HepG2 (cell line): ENCODE results near the gene KLHL8. TPM values are rescaled to one million over a fixed set of nuclear protein-coding genes. Genes with fewer than 3 reads are reported as not detected.
A peak's percentile ranks its signal among the peaks of the same experiment; 100 is the strongest.

Experiments
- ATAC-seq: fragments of 200-7000 bp; cut with Tn5 transposase; 3 replicates; pipeline ENCODE4 v1.9.1; 2020; ENCODE audit warnings: mild to moderate bottlenecking, moderate library complexity
- BruUV-seq: library from RNA; stranded (reverse); fragments of 400-500 nt; replicated peaks from 2 replicates; lab custom pipeline; 2021; lab: Mats Ljungman, UMichigan
- CTCF ChIA-PET: fragments of 300-600 bp; formaldehyde crosslinking; extraction: SDS; loops from one replicate; lab custom pipeline; 2021; ENCODE audit warnings: low total read pairs, inconsistent platforms, low intra/inter-chr PET ratio; lab: Yijun Ruan, JAX
- POLR2A ChIA-PET: fragments of 350-600 bp; sonication (Branson Sonifier 250); formaldehyde crosslinking; loops from one replicate; lab custom pipeline; 2020; ENCODE audit warnings: antibody characterized with exemption, inconsistent platforms; lab: Yijun Ruan, JAX
- DNase-seq: peaks from one replicate; pipeline ENCODE4 v3.0.0-alpha.2; 2015; ENCODE audit warnings: low spot score
- FAIRE-seq: peaks from 3 replicates; lab custom pipeline; 2011; peaks lifted over from hg19 to GRCh38; lab: Jason Lieb, UNC
- H2AFZ ChIP-seq: one replicate; pipeline ENCODE4 v1.6.1; 2011; ENCODE audit warnings: low read length, inconsistent platforms
- H3K27ac ChIP-seq: fragments of 300-600 bp; 3 replicates; pipeline ENCODE4 v1.8.0; 2011; ENCODE audit warnings: mixed run types, mild to moderate bottlenecking, mixed read lengths, low read length, inconsistent platforms; ENCODE audit not compliant: insufficient read depth; ENCODE audit errors: extremely low read length
- H3K27me3 ChIP-seq, 2 experiments: fragments of 200-600 bp in 1 of 2; 2 replicates in 1 of 2; 3 replicates in 1 of 2; pipeline versions ENCODE4 v1.6.0 to v1.8.0; 2011; ENCODE audit warnings: low read length in 2 of 2, mild to moderate bottlenecking in 2 of 2, moderate library complexity in 2 of 2, inconsistent platforms in 1 of 2; ENCODE audit not compliant: insufficient read depth in 2 of 2, control insufficient read depth in 1 of 2
- H3K36me3 ChIP-seq, 2 experiments: fragments of 200-600 bp in 1 of 2; replicated peaks in 1 of 2; 2 replicates in 1 of 2; 3 replicates in 1 of 2; pipeline versions ENCODE4 v1.5.1 to v1.8.0; 2011; ENCODE audit warnings: low read length in 2 of 2, inconsistent platforms in 1 of 2; ENCODE audit not compliant: insufficient read depth in 2 of 2, control insufficient read depth in 1 of 2
- H3K4me1 ChIP-seq: 2 replicates; pipeline ENCODE4 v1.5.1; 2012; ENCODE audit warnings: low read length, inconsistent platforms; ENCODE audit not compliant: insufficient read depth
- H3K4me2 ChIP-seq: 2 replicates; pipeline ENCODE4 v1.6.0; 2011; ENCODE audit warnings: low read depth, low read length, inconsistent platforms
- H3K4me3 ChIP-seq, 3 experiments: fragments of 200-600 bp in 1 of 3; sonication (generic), shearing (Covaris generic) in 1 of 3; replicated peaks in 1 of 3; 2 replicates each; pipeline ENCODE4 v1.5.1; 2011 to 2016; ENCODE audit warnings: low read length in 3 of 3, inconsistent platforms in 2 of 3, low read depth in 2 of 3, mild to moderate bottlenecking in 2 of 3, control low read depth in 1 of 3, mixed read lengths in 1 of 3; ENCODE audit not compliant: insufficient read depth in 1 of 3
- H3K79me2 ChIP-seq: one replicate; pipeline ENCODE4 v1.6.1; 2011; ENCODE audit warnings: low read length, inconsistent platforms; ENCODE audit not compliant: insufficient read depth
- H3K9ac ChIP-seq: 2 replicates; pipeline ENCODE4 v1.6.0; 2011; ENCODE audit warnings: mild to moderate bottlenecking, low read depth, low read length, inconsistent platforms; ENCODE audit not compliant: insufficient read depth
- H3K9me3 ChIP-seq: 2 replicates; pipeline ENCODE4 v1.5.1; 2012; ENCODE audit warnings: mild to moderate bottlenecking, low read length
- H4K20me1 ChIP-seq: 2 replicates; pipeline ENCODE4 v1.6.0; 2011; ENCODE audit warnings: inconsistent platforms, mild to moderate bottlenecking, low read length, moderate library complexity; ENCODE audit not compliant: insufficient read depth
- KMT2B ChIP-seq: IDR thresholded peaks from 2 replicates; pipeline ENCODE4 v1.6.1; 2016; ENCODE audit warnings: missing genetic modification reagents, missing compliant biosample characterization
- POLR2G ChIP-seq: fragments of 200-400 bp; formaldehyde crosslinking; IDR thresholded peaks from 2 replicates; pipeline ENCODE4 v1.6.1; 2018; ENCODE audit warnings: mild to moderate bottlenecking, low read depth, low read length, moderate library complexity
- SALL1 ChIP-seq: sonication (generic); formaldehyde crosslinking; IDR thresholded peaks from 2 replicates; pipeline ENCODE4 v1.8.0; 2022; ENCODE audit warnings: mild to moderate bottlenecking, missing genetic modification reagents
- ZFP1 ChIP-seq: IDR thresholded peaks from 2 replicates; pipeline ENCODE4 v1.6.1; 2016
- ZFP36L1 ChIP-seq: sonication (generic); formaldehyde crosslinking; IDR thresholded peaks from 2 replicates; pipeline ENCODE4 v1.8.0; 2022; ENCODE audit warnings: mild to moderate bottlenecking, missing genetic modification reagents, moderate library complexity
- ZNF260 ChIP-seq: sonication (generic); formaldehyde crosslinking; IDR thresholded peaks from 2 replicates; pipeline ENCODE4 v1.4.0; 2020; ENCODE audit warnings: missing genetic modification reagents, low read depth, mild to moderate bottlenecking, borderline replicate concordance
- WGBS: methylation state at CpG from one replicate; pipeline ENCODE4 v1.1.6; 2017; ENCODE audit warnings: low lambda C conversion rate; 5-methylcytosine and 5-hydroxymethylcytosine counted together
- in situ Hi-C: cut with HindIII; loops from 2 replicates; pipeline ENCODE4 v1.10.0; 2017; ENCODE audit warnings: low pct_unique_long_range_greater_than_20kb; ENCODE audit not compliant: extremely low pct_ligation_motif_present
- intact Hi-C: fragments of 100-400 bp; cut with micrococcal nuclease; formaldehyde crosslinking; loops from one replicate; pipeline ENCODE4 v1.10.0; 2022; ENCODE audit not compliant: unreplicated experiment
- polyA plus RNA-seq, 8 experiments: library from polyadenylated mRNA; depleted of rRNA in 3 of 8; stranded (reverse) in 7 of 8; unstranded in 1 of 8; fragments of >200 nt; fragmentation: Illumina TruSeq in 4 of 8; extraction: Trizol in 4 of 8; gene quantifications; 2 replicates each; pipeline versions ENCODE4 v1.2.1 to v1.2.3, GENCODE V29; 2011 to 2016; ENCODE audit warnings: low read depth in 4 of 8, missing spikeins in 1 of 8, mixed read lengths in 1 of 8; ENCODE audit not compliant: insufficient read depth in 1 of 8
- total RNA-seq, 5 experiments: library from RNA; depleted of rRNA; stranded (reverse); fragments of >200 nt; fragmentation: Illumina TruSeq; extraction: Trizol; gene quantifications; 2 replicates each; pipeline ENCODE4 v1.2.3, GENCODE V29; 2016; ENCODE audit warnings: low read depth in 1 of 5
- TF ChIP-seq, protein P1 (sequence below): sonication (generic); formaldehyde crosslinking; IDR thresholded peaks from 2 replicates; pipeline ENCODE4 v1.4.0; 2020; ENCODE audit warnings: missing genetic modification reagents, borderline replicate concordance
- TF ChIP-seq, protein P2 (sequence below): sonication (generic); formaldehyde crosslinking; IDR thresholded peaks from 2 replicates; pipeline ENCODE4 v1.4.0; 2020; ENCODE audit warnings: missing genetic modification reagents
- TF ChIP-seq, protein P3 (sequence below): sonication (generic); formaldehyde crosslinking; IDR thresholded peaks from 2 replicates; pipeline ENCODE4 v1.8.1; 2023; ENCODE audit warnings: missing genetic modification reagents, mild to moderate bottlenecking, borderline replicate concordance

KLHL8 gene
- total and polyA plus RNA-seq, 2 of the 13 experiments (the other 11 are each of a cell fraction or from before 2014, with no cell fraction given) = 2.8 to 11.7 TPM

DNA sequence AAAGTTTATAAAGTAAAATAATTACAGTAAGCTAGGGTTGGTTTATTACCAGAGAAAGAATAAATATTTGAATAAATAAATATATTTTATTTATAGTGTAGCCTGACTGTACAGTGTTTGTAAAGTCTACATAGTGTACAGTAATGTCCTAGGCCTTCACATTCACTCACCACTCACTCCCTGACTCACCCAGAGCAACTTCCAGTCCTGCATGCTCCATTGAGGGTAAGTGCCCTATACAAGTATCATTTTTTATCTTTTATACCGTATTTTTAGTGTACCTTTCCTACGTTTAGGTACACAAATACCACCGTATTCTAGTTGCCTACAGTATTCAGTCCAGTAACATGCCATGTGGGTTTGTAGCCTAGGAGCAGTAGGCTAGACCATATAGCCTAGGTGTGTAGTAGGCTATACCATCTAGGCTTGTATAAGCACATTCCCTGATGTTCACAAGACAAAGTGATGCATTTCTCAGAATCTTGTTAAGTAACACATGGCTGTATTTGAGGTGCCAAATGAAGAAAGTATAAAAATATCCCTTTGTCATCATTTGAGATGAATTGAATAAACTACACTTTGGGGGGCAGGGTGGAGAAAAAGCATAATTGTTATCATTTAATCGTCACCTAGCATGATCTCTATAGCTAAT, 14.7 kb upstream of the KLHL8 start:
- no peak for FAIRE-seq
- peaks cover 20% of the 10 kb centered on the region for H3K4me1 ChIP-seq
- CTCF ChIA-PET = interaction anchor here (2.4 kb wide), 1 partner anchor 84 kb away, joined by 22 read pairs; no protein-coding TSS in a partner anchor
- no TSS peak for BruUV-seq
- peak; percentile 46 for ATAC-seq
- H3K4me3 ChIP-seq = peak overlapping the region in 2 of 3 experiments; percentile 58 to 69; a peak in 4 of 6 replicates
- no peaks in the 10 kb centered on the region for H3K9me3 ChIP-seq
- no peak overlapping the region for H3K27ac ChIP-seq
- WGBS = 2% methylated on average over 4 of the region's 4 CpGs
- H3K36me3 ChIP-seq = no peaks in the 10 kb centered on the region
- DNase-seq = no peak
- H3K9ac ChIP-seq = no peak overlapping the region
- peaks cover 0 to 2% of the 10 kb centered on the region in 2 experiments; a peak in 1 of 5 replicates for H3K27me3 ChIP-seq
- intact Hi-C loops (loop anchor here (1.0 kb wide), 1 partner anchor 85 kb away; no protein-coding TSS in a partner anchor), in situ Hi-C loops (loop anchor here (10.0 kb wide), 2 partner anchors 310 to 340 kb away; partner anchors contain the start of gene C4orf36)
- H3K4me2 ChIP-seq = peak overlapping the region; percentile 77
- POLR2A ChIA-PET = no interaction called here
- no peaks in the 10 kb centered on the region for H3K79me2 ChIP-seq
- H2AFZ ChIP-seq = peak overlapping the region; percentile 48
- H4K20me1 ChIP-seq = no peaks in the 10 kb centered on the region
- TF ChIP-seq KMT2B (CRISPR knock-in tag) = no peak
- TF ChIP-seq, protein P1, sequence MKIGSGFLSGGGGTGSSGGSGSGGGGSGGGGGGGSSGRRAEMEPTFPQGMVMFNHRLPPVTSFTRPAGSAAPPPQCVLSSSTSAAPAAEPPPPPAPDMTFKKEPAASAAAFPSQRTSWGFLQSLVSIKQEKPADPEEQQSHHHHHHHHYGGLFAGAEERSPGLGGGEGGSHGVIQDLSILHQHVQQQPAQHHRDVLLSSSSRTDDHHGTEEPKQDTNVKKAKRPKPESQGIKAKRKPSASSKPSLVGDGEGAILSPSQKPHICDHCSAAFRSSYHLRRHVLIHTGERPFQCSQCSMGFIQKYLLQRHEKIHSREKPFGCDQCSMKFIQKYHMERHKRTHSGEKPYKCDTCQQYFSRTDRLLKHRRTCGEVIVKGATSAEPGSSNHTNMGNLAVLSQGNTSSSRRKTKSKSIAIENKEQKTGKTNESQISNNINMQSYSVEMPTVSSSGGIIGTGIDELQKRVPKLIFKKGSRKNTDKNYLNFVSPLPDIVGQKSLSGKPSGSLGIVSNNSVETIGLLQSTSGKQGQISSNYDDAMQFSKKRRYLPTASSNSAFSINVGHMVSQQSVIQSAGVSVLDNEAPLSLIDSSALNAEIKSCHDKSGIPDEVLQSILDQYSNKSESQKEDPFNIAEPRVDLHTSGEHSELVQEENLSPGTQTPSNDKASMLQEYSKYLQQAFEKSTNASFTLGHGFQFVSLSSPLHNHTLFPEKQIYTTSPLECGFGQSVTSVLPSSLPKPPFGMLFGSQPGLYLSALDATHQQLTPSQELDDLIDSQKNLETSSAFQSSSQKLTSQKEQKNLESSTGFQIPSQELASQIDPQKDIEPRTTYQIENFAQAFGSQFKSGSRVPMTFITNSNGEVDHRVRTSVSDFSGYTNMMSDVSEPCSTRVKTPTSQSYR (CRISPR knock-in tag) = no peak
- no peak for TF ChIP-seq ZNF260 (CRISPR knock-in tag)
- TF ChIP-seq, protein P2, sequence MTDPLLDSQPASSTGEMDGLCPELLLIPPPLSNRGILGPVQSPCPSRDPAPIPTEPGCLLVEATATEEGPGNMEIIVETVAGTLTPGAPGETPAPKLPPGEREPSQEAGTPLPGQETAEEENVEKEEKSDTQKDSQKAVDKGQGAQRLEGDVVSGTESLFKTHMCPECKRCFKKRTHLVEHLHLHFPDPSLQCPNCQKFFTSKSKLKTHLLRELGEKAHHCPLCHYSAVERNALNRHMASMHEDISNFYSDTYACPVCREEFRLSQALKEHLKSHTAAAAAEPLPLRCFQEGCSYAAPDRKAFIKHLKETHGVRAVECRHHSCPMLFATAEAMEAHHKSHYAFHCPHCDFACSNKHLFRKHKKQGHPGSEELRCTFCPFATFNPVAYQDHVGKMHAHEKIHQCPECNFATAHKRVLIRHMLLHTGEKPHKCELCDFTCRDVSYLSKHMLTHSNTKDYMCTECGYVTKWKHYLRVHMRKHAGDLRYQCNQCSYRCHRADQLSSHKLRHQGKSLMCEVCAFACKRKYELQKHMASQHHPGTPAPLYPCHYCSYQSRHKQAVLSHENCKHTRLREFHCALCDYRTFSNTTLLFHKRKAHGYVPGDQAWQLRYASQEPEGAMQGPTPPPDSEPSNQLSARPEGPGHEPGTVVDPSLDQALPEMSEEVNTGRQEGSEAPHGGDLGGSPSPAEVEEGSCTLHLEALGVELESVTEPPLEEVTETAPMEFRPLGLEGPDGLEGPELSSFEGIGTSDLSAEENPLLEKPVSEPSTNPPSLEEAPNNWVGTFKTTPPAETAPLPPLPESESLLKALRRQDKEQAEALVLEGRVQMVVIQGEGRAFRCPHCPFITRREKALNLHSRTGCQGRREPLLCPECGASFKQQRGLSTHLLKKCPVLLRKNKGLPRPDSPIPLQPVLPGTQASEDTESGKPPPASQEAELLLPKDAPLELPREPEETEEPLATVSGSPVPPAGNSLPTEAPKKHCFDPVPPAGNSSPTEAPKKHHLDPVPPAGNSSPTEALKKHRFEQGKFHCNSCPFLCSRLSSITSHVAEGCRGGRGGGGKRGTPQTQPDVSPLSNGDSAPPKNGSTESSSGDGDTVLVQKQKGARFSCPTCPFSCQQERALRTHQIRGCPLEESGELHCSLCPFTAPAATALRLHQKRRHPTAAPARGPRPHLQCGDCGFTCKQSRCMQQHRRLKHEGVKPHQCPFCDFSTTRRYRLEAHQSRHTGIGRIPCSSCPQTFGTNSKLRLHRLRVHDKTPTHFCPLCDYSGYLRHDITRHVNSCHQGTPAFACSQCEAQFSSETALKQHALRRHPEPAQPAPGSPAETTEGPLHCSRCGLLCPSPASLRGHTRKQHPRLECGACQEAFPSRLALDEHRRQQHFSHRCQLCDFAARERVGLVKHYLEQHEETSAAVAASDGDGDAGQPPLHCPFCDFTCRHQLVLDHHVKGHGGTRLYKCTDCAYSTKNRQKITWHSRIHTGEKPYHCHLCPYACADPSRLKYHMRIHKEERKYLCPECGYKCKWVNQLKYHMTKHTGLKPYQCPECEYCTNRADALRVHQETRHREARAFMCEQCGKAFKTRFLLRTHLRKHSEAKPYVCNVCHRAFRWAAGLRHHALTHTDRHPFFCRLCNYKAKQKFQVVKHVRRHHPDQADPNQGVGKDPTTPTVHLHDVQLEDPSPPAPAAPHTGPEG (CRISPR knock-in tag) = no peak
- TF ChIP-seq, protein P3, sequence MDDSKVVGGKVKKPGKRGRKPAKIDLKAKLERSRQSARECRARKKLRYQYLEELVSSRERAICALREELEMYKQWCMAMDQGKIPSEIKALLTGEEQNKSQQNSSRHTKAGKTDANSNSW = no peak
- no peak for TF ChIP-seq SALL1 (CRISPR knock-in tag)
- TF ChIP-seq POLR2G = no peak
- no peak for TF ChIP-seq ZFP1
- TF ChIP-seq ZFP36L1 (CRISPR knock-in tag) = no peak
